HG03060 (cell line): ENCODE data around the gene PRR5.

Experiments used
- ATAC-seq: cut with Tn5 transposase; IDR thresholded peaks from one replicate; pipeline ENCODE4 v1.9.1; 2021; ENCODE audit warnings: low read depth, moderate number of reproducible peaks; ENCODE audit not compliant: unreplicated experiment

Gene PRR5

DNA sequence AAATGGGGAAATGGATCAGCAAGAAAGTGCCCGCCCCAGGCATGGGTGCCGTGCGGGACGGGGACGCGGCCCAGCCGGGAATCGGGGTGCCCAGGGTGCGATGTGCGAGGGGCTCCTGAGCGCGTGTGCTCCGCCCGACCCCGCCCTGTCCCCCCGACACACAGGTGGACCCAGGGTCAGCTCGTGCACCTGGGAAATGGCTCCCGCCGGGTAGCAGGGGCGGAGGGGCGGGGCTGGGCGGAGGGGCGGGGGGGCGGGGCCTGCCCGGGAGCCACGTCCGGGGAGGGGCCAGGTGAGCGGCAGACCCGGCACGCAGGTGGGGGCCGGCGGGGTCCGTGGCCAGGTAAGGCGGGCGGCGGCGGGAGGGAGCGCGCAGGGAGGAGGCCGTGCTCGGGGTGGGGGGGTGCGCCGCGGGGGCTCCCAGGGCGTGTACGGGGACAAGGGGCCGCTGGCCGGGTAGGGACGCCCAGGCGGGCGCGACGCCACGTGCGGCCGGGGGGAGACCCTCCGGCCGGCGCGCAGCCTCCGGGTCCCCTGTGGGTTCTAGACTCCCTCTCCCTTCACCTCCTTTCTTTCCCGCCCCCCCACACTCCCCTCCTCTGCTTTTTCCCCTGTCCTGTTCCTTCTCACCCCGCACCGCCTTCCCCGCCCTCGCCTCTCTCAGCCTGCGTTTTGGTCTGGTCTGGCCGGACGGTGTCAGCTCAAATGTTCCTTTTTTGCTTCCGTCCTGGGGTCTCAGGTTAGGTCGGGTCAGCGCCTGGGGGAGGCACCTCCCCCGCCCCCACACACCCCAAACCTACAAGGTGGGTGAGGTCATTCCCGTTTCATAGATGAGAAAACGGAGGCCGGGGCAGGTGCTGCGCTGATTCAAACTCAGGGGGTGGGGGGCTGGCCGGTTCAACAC, 50.5 kb downstream of the PRR5 start, which contains the start of gene ARHGAP8:
TSS of gene ARHGAP8 (plus strand) at position 291 of the 904 bp plus-strand sequence. CDS start 33,953 bp downstream, outside the sequence.
- ATAC-seq, result no peak

- ATAC-seq, result no peak
These were observed 51.4 kb downstream of the PRR5 start for GRCh38 chr22:44753189-44754042.

- ATAC-seq, result no peak
These were observed 53.0 kb downstream of the PRR5 start for GRCh38 chr22:44754998-44755397.

DNA sequence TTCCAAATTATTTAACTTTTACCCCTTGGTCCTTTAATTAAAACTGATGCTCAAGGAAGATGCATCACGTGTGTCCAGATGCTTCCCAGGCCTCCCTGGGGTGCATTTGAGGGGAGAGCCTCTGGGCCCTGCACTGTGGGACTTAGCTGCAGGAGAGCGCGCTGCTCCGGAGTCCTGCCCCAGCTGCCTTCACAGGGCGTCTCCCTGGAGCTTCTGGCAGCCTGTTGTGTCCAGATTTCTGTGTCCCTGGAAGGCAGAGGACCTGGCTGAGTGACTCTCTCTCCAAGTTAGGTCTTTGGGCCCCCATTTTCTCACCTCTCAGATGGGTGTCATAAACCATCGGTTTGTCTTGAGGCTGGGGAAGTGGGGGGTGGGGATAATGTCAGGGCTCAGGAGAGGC, 53.4 kb downstream of the PRR5 start:
- ATAC-seq, result no peak

GRCh38 chr22:44755956-44756361, 54.0 kb downstream of the PRR5 start:
- no peak for ATAC-seq

GRCh38 chr22:44758344-44758973, 56.5 kb downstream of the PRR5 start:
- ATAC-seq, result no peak

- ATAC-seq, result no peak
These were observed 57.0 kb downstream of the PRR5 start for GRCh38 chr22:44759001-44759400.

DNA sequence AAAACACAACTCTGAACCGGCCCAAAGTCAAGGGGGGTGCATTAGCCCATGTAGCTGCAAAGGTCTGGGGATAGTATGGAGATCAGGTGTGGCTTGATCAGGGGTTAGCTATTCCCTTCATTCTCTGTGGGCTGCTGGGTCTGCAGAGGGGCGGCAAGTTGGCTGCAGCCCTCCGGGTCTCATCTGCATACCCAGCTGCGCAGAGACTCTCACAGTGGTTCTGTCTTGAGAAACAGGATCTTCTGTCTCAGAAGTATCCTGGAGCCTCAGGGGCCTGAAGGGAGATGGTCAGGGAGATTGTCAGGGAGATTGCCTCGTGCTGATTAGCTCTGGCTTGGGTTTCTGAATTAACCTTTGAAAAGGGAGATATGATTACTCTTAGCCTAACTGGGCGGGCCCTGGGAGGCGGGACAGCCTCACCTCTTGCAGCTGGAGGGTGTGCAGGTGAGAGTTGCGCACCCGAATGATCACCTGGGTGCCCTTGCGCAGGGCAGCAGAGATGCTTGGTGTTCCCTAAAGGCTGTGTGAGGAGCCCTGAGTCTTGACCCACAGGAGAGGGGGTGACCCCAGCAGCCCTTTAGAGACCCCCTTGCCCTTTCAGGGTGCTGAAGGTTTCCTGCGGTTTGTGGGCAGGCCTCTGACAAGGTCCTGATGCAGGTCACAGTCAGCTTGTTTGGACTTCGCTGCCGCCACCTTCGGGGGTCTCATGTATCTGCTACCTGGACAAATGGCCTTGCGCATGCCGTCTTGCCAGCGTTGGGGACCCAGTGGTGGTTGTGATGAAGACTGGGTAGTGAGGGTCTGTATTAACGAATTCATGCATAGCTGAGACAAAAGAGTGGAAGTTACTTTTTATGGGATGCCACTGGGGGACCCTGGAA, 57.7 kb downstream of the PRR5 start:
- ATAC-seq, result no peak

GRCh38 chr22:44760476-44760875, 58.5 kb downstream of the PRR5 start:
- ATAC-seq, result no peak

GRCh38 chr22:44761025-44761424, 59.0 kb downstream of the PRR5 start:
- no peak for ATAC-seq

- ATAC-seq, result no peak
These were observed 62.4 kb downstream of the PRR5 start for GRCh38 chr22:44764373-44764772.

- no peak for ATAC-seq
These were observed 63.0 kb downstream of the PRR5 start for GRCh38 chr22:44764974-44765373.

DNA sequence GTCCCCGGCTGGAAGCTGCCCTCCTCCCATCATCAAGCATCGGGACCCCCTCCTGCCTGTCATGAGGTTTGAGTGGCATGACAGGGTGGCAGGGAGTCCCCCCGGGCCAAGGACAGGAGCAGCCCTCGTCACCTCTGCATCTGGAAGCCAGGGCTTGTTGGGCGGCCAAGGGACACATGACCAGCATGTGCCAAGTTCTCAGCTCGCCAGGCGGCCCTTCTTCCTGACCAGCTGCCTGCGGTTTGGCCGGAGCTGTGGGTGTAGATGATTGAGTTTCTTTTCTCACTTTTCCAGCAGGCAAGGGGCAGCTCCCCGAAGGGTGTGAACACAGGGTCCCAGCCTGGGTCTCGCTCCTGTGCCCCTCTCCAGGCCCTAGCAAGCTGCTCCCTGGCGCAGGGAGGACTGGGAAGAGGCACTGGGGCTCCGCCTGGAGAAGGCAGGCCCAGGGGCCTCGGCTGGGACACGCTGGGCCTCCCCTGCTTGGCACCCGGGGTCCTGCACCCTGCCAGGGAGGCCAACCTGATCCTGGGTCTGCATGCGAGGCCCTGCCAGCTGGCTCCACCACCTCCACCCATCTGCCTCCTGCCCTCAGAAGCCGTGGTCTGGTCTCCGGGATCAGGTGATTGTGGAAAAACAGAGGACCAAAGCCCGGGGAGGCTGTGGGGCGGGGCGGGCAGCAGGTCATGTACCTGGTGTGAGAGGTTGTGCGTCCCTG, 63.7 kb downstream of the PRR5 start:
- no peak for ATAC-seq

GRCh38 chr22:44773082-44773481, 71.1 kb downstream of the PRR5 start:
- ATAC-seq, result no peak

DNA sequence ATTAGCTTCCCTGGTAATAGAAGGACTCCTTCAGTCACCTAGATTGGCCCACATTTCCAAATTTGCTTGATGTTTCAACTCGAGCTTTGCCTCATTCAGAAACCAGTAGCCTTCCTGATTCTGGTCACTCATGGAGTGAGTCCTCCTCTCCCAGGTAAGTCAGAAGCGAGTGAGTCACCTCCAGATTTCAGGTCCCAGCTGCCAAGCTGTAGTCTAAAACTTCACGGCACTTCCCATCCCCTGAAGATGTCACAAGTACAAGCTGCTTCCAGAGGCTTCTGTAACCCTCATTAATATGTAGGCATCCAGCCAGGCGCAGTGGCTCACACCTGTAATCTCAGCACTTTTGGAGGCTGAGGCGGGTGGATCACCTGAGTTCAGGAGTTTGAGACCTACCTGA, 73.9 kb downstream of the PRR5 start:
- no peak for ATAC-seq

- no peak for ATAC-seq
These were observed 74.8 kb downstream of the PRR5 start for GRCh38 chr22:44776605-44777363.

DNA sequence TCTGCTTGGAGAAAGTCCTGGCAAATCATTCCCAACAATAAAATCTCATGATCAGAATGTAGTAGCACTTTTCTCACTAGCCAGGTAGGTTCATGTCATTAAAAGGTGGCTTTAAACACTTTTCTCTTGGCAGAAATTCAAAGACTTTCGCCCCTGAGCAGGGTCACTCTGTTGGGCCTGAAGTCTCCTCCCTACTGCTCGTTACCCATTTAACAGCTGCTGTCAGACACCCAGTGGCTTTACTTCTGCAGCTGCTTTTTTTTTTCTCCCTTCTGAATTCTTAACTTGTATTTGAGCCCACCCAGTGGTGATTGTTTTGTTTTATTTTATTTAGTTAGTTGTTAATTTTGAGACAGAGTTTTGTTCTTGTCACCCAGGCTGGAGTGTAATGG, 75.4 kb downstream of the PRR5 start:
- ATAC-seq, result no peak

GRCh38 chr22:44780876-44781449, 79.0 kb downstream of the PRR5 start:
- ATAC-seq, result no peak
